Fibroblast of upper back skin (primary cell): Measurements from ENCODE around the gene BAIAP2.

Source experiments
- DNase-seq: peaks from one replicate; pipeline ENCODE4 v3.0.0-alpha.2; 2013

BAIAP2 gene

GRCh38 chr17:81163703-81164370 lies 128.9 kb downstream of the BAIAP2 start:
- no peak for DNase-seq

GRCh38 chr17:81164371-81165245 lies 129.7 kb downstream of the BAIAP2 start:
- DNase-seq: no peak

- DNase-seq: no peak
Measured at GRCh38 chr17:81165246-81166032, 130.5 kb downstream of the BAIAP2 start, which contains the start of gene PVALEF. Gene PVALEF, plus strand, starts transcription at chr17:81165507. Its CDS starts 15,720 bp downstream, at chr17:81181227.

- no peak for DNase-seq
Measured at GRCh38 chr17:81166033-81166492, 131.1 kb downstream of the BAIAP2 start, which contains the start of gene AATK. Gene AATK, minus strand, starts transcription at chr17:81166221. Its CDS starts 229 bp downstream, at chr17:81165992.
